HepG2 (cell line): ENCODE measurements around the gene IMPDH2. TPM values are rescaled to one million over a fixed set of nuclear protein-coding genes. Genes with fewer than 3 reads are reported as not detected.

Experiments
- ATAC-seq: fragments of 200-7000 bp; cut with Tn5 transposase; 3 replicates; pipeline ENCODE4 v1.9.1; 2020; ENCODE audit warnings: mild to moderate bottlenecking, moderate library complexity
- BruUV-seq: library from RNA; stranded (reverse); fragments of 400-500 nt; replicated peaks from 2 replicates; lab custom pipeline; 2021; lab: Mats Ljungman, UMichigan
- CTCF ChIA-PET: fragments of 300-600 bp; formaldehyde crosslinking; extraction: SDS; loops from one replicate; lab custom pipeline; 2021; ENCODE audit warnings: low total read pairs, inconsistent platforms, low intra/inter-chr PET ratio; lab: Yijun Ruan, JAX
- POLR2A ChIA-PET: fragments of 350-600 bp; sonication (Branson Sonifier 250); formaldehyde crosslinking; loops from one replicate; lab custom pipeline; 2020; ENCODE audit warnings: antibody characterized with exemption, inconsistent platforms; lab: Yijun Ruan, JAX
- DNase-seq: peaks from one replicate; pipeline ENCODE4 v3.0.0-alpha.2; 2015; ENCODE audit warnings: low spot score
- FAIRE-seq: peaks from 3 replicates; lab custom pipeline; 2011; peaks lifted over from hg19 to GRCh38; lab: Jason Lieb, UNC
- H2AFZ ChIP-seq: one replicate; pipeline ENCODE4 v1.6.1; 2011; ENCODE audit warnings: low read length, inconsistent platforms
- H3K27ac ChIP-seq: fragments of 300-600 bp; 3 replicates; pipeline ENCODE4 v1.8.0; 2011; ENCODE audit warnings: mixed run types, mild to moderate bottlenecking, mixed read lengths, low read length, inconsistent platforms; ENCODE audit not compliant: insufficient read depth; ENCODE audit errors: extremely low read length
- H3K27me3 ChIP-seq, 2 experiments: fragments of 200-600 bp in 1 of 2; 2 replicates in 1 of 2; 3 replicates in 1 of 2; pipeline versions ENCODE4 v1.6.0 to v1.8.0; 2011; ENCODE audit warnings: low read length in 2 of 2, mild to moderate bottlenecking in 2 of 2, moderate library complexity in 2 of 2, inconsistent platforms in 1 of 2; ENCODE audit not compliant: insufficient read depth in 2 of 2, control insufficient read depth in 1 of 2
- H3K36me3 ChIP-seq, 2 experiments: fragments of 200-600 bp in 1 of 2; replicated peaks in 1 of 2; 2 replicates in 1 of 2; 3 replicates in 1 of 2; pipeline versions ENCODE4 v1.5.1 to v1.8.0; 2011; ENCODE audit warnings: low read length in 2 of 2, inconsistent platforms in 1 of 2; ENCODE audit not compliant: insufficient read depth in 2 of 2, control insufficient read depth in 1 of 2
- H3K4me1 ChIP-seq: 2 replicates; pipeline ENCODE4 v1.5.1; 2012; ENCODE audit warnings: low read length, inconsistent platforms; ENCODE audit not compliant: insufficient read depth
- H3K4me2 ChIP-seq: 2 replicates; pipeline ENCODE4 v1.6.0; 2011; ENCODE audit warnings: low read depth, low read length, inconsistent platforms
- H3K4me3 ChIP-seq, 3 experiments: fragments of 200-600 bp in 1 of 3; sonication (generic), shearing (Covaris generic) in 1 of 3; replicated peaks in 1 of 3; 2 replicates each; pipeline ENCODE4 v1.5.1; 2011 to 2016; ENCODE audit warnings: low read length in 3 of 3, inconsistent platforms in 2 of 3, low read depth in 2 of 3, mild to moderate bottlenecking in 2 of 3, control low read depth in 1 of 3, mixed read lengths in 1 of 3; ENCODE audit not compliant: insufficient read depth in 1 of 3
- H3K79me2 ChIP-seq: one replicate; pipeline ENCODE4 v1.6.1; 2011; ENCODE audit warnings: low read length, inconsistent platforms; ENCODE audit not compliant: insufficient read depth
- H3K9ac ChIP-seq: 2 replicates; pipeline ENCODE4 v1.6.0; 2011; ENCODE audit warnings: mild to moderate bottlenecking, low read depth, low read length, inconsistent platforms; ENCODE audit not compliant: insufficient read depth
- H3K9me3 ChIP-seq: 2 replicates; pipeline ENCODE4 v1.5.1; 2012; ENCODE audit warnings: mild to moderate bottlenecking, low read length
- H4K20me1 ChIP-seq: 2 replicates; pipeline ENCODE4 v1.6.0; 2011; ENCODE audit warnings: inconsistent platforms, mild to moderate bottlenecking, low read length, moderate library complexity; ENCODE audit not compliant: insufficient read depth
- ARNTL ChIP-seq: sonication (generic); formaldehyde crosslinking; IDR thresholded peaks from 2 replicates; pipeline ENCODE4 v1.4.0; 2020; ENCODE audit warnings: mild to moderate bottlenecking, missing genetic modification reagents
- ATF7 ChIP-seq, 2 experiments: fragments of 450-650 bp in 1 of 2; sonication (generic) in 1 of 2; formaldehyde crosslinking in 1 of 2; IDR thresholded peaks; 2 replicates each; pipeline versions ENCODE4 v1.4.0 to v1.6.1; 2016 to 2020; ENCODE audit warnings: antibody characterized with exemption in 1 of 2, mild to moderate bottlenecking in 1 of 2, missing genetic modification reagents in 1 of 2
- ERF ChIP-seq: IDR thresholded peaks from 2 replicates; pipeline ENCODE4 v1.6.1; 2018; ENCODE audit warnings: missing biosample characterization, missing genetic modification reagents
- KDM5A ChIP-seq: fragments of 200-600 bp; sonication (generic); IDR thresholded peaks from 2 replicates; pipeline ENCODE4 v1.7.0; 2018; ENCODE audit warnings: antibody characterized with exemption, mild to moderate bottlenecking, low read length, borderline replicate concordance
- MED8 ChIP-seq: sonication (generic); formaldehyde crosslinking; IDR thresholded peaks from 2 replicates; pipeline ENCODE4 v1.8.1; 2023; ENCODE audit warnings: mild to moderate bottlenecking, missing genetic modification reagents; ENCODE audit not compliant: insufficient replicate concordance
- MEIS1 ChIP-seq: sonication (generic); formaldehyde crosslinking; IDR thresholded peaks from 2 replicates; pipeline ENCODE4 v1.9.0; 2021; ENCODE audit warnings: mild to moderate bottlenecking, missing genetic modification reagents, moderate library complexity, borderline replicate concordance
- NAIF1 ChIP-seq: sonication (generic); formaldehyde crosslinking; IDR thresholded peaks from 2 replicates; pipeline ENCODE4 v1.5.0; 2020; ENCODE audit warnings: mild to moderate bottlenecking, missing genetic modification reagents, borderline replicate concordance
- NR2F6 ChIP-seq, 2 experiments: IDR thresholded peaks; 2 replicates each; pipeline ENCODE4 v1.6.1; 2016; ENCODE audit warnings: antibody characterized with exemption in 1 of 2, mild to moderate bottlenecking in 1 of 2
- RAD21 ChIP-seq: fragments of 450-650 bp; formaldehyde crosslinking; IDR thresholded peaks from 2 replicates; pipeline ENCODE4 v1.5.0; 2020; ENCODE audit warnings: mild to moderate bottlenecking
- STAT5B ChIP-seq: sonication (generic); formaldehyde crosslinking; IDR thresholded peaks from 2 replicates; pipeline ENCODE4 v1.4.0; 2020; ENCODE audit warnings: missing genetic modification reagents
- ZBTB14 ChIP-seq: sonication (generic); formaldehyde crosslinking; IDR thresholded peaks from 2 replicates; pipeline ENCODE4 v1.4.0; 2020; ENCODE audit warnings: missing genetic modification reagents
- ZBTB3 ChIP-seq: sonication (generic); formaldehyde crosslinking; IDR thresholded peaks from 2 replicates; pipeline ENCODE4 v1.4.0; 2020; ENCODE audit warnings: low read depth, mild to moderate bottlenecking, moderate library complexity, missing genetic modification reagents, borderline replicate concordance
- ZNF18 ChIP-seq: sonication (generic); formaldehyde crosslinking; IDR thresholded peaks from 2 replicates; pipeline ENCODE4 v1.8.0; 2022; ENCODE audit warnings: mild to moderate bottlenecking, missing genetic modification reagents; ENCODE audit not compliant: insufficient replicate concordance
- ZNF275 ChIP-seq: sonication (generic); formaldehyde crosslinking; IDR thresholded peaks from 2 replicates; pipeline ENCODE4 v1.8.0; 2022; ENCODE audit warnings: missing genetic modification reagents, mild to moderate bottlenecking, inconsistent platforms, borderline replicate concordance
- ZNF800 ChIP-seq: sonication (generic); formaldehyde crosslinking; IDR thresholded peaks from 2 replicates; pipeline ENCODE4 v1.4.0; 2020; ENCODE audit warnings: missing genetic modification reagents
- ZSCAN31 ChIP-seq: sonication (generic); formaldehyde crosslinking; IDR thresholded peaks from 2 replicates; pipeline ENCODE4 v1.5.0; 2020; ENCODE audit warnings: low read depth, mild to moderate bottlenecking, missing genetic modification reagents
- WGBS: methylation state at CpG from one replicate; pipeline ENCODE4 v1.1.6; 2017; ENCODE audit warnings: low lambda C conversion rate; 5-methylcytosine and 5-hydroxymethylcytosine counted together
- in situ Hi-C: cut with HindIII; loops from 2 replicates; pipeline ENCODE4 v1.10.0; 2017; ENCODE audit warnings: low pct_unique_long_range_greater_than_20kb; ENCODE audit not compliant: extremely low pct_ligation_motif_present
- intact Hi-C: fragments of 100-400 bp; cut with micrococcal nuclease; formaldehyde crosslinking; loops from one replicate; pipeline ENCODE4 v1.10.0; 2022; ENCODE audit not compliant: unreplicated experiment
- polyA plus RNA-seq, 8 experiments: library from polyadenylated mRNA; depleted of rRNA in 3 of 8; stranded (reverse) in 7 of 8; unstranded in 1 of 8; fragments of >200 nt; fragmentation: Illumina TruSeq in 4 of 8; extraction: Trizol in 4 of 8; gene quantifications; 2 replicates each; pipeline versions ENCODE4 v1.2.1 to v1.2.3, GENCODE V29; 2011 to 2016; ENCODE audit warnings: low read depth in 4 of 8, missing spikeins in 1 of 8, mixed read lengths in 1 of 8; ENCODE audit not compliant: insufficient read depth in 1 of 8
- total RNA-seq, 5 experiments: library from RNA; depleted of rRNA; stranded (reverse); fragments of >200 nt; fragmentation: Illumina TruSeq; extraction: Trizol; gene quantifications; 2 replicates each; pipeline ENCODE4 v1.2.3, GENCODE V29; 2016; ENCODE audit warnings: low read depth in 1 of 5

The IMPDH2 gene
- total and polyA plus RNA-seq, 2 of the 13 experiments (the other 11 are each of a cell fraction or from before 2014, with no cell fraction given), result 248 to 260 TPM

- BruUV-seq, result no TSS peak
- H3K4me1 ChIP-seq, result peaks cover 28% of the 10 kb centered on the region
- peaks cover 15% of the 10 kb centered on the region; the same call in 1 of the 2 replicates for H4K20me1 ChIP-seq
- peak within 1 kb of the TSS; percentile 68 to 96 (median 84) for H3K4me3 ChIP-seq
- WGBS, result 0% methylated on average over 17 of the region's 85 CpGs
- intact Hi-C loops (no loop called here), in situ Hi-C loops (no loop called here)
- H2AFZ ChIP-seq, result no peak within 1 kb of the TSS
- ChIA-PET CTCF (no interaction called here), POLR2A (interaction anchor here (2.0 to 11.1 kb wide), 3 partner anchors 9 to 76 kb away, joined by 10 to 280 read pairs (median 10); partner anchors contain the start of genes IMPDH2, QRICH1 and WDR6)
- no peak for FAIRE-seq
- ATAC-seq, result peak; percentile 29
- H3K9ac ChIP-seq, result peak within 1 kb of the TSS; percentile 73
- no peaks in the 10 kb centered on the region for H3K9me3 ChIP-seq
- DNase-seq, result peak; percentile 72
- peaks cover 11 to 30% of the 10 kb centered on the region in 2 experiments for H3K36me3 ChIP-seq
- peak within 1 kb of the TSS; percentile 89 for H3K4me2 ChIP-seq
- H3K79me2 ChIP-seq, result peaks cover 24% of the 10 kb centered on the region
- peak within 1 kb of the TSS; percentile 55 for H3K27ac ChIP-seq
- H3K27me3 ChIP-seq, result no peaks in the 10 kb centered on the region; a peak in 1 of 5 replicates
- TF ChIP-seq NAIF1 (CRISPR knock-in tag) (peak; percentile 98), ZNF275 (CRISPR knock-in tag) (peak; percentile 47; the same call in 1 of the 2 replicates), MEIS1 (peak; percentile 88), ZBTB3 (peak; percentile 82; the same call in 1 of the 2 replicates), KDM5A (peak; percentile 65), MED8 (CRISPR knock-in tag) (peak; percentile 80), RAD21 (CRISPR knock-in tag) (peak; percentile 47; the same call in 1 of the 2 replicates), ERF (CRISPR knock-in tag) (peak; percentile 22; the same call in 1 of the 2 replicates), ATF7 (IDR thresholded peaks at IDR 0.05) (no peak), ATF7 (CRISPR knock-in tag; IDR thresholded peaks at IDR 0.05) (peak; percentile 57; the same call in 1 of the 2 replicates), ZBTB14 (peak; percentile 91), STAT5B (CRISPR knock-in tag) (no peak), ZNF800 (CRISPR knock-in tag) (peak; percentile 79; the same call in 1 of the 2 replicates), NR2F6 (IDR thresholded peaks at IDR 0.05) (no peak), NR2F6 (CRISPR knock-in tag; IDR thresholded peaks at IDR 0.05) (peak; percentile 41; the same call in 1 of the 2 replicates), ZNF18 (peak; percentile 35), ZSCAN31 (CRISPR knock-in tag) (peak; percentile 93; the same call in 1 of the 2 replicates), ARNTL (CRISPR knock-in tag) (0 out of 2 replicates have a peak, but pooled peaks have one; percentile 68)
These were observed 11.1 kb downstream of the IMPDH2 start, which contains the start of gene DALRD3 for GRCh38 chr3:49017971-49018706. TSS of gene DALRD3 (minus strand) at chr3:49018580. CDS start at chr3:49018564, 16 bp downstream.
